Upper lobe of left lung (tissue), 6 donors: ENCODE measurements around the gene OR2L5. TPM values are rescaled to one million over a fixed set of nuclear protein-coding genes. Genes with fewer than 3 reads are reported as not detected.

Experiments used
- ATAC-seq, 2 donors: fragments of 200-7000 bp; cut with Tn5 transposase; one replicate each; pipeline ENCODE4 v1.9.1; 2022; ENCODE audit warnings: mild to moderate bottlenecking in 2 of 2, moderate library complexity in 2 of 2; ENCODE audit not compliant: low FRiP score in 2 of 2
- DNase-seq, 2 donors: peaks; one replicate each; pipeline ENCODE4 v3.0.0-alpha.2; 2019 to 2020
- H3K27ac ChIP-seq, 4 donors: fragments of 200-600 bp; sonication (generic); one replicate each; pipeline ENCODE4 v1.5.1; 2016 to 2019
- H3K27me3 ChIP-seq, 4 donors: fragments of 200-600 bp; sonication (generic); one replicate each; pipeline ENCODE4 v1.5.1; 2017 to 2019
- H3K36me3 ChIP-seq, 4 donors: fragments of 200-600 bp; sonication (generic); one replicate each; pipeline ENCODE4 v1.5.1; 2016 to 2019
- H3K4me1 ChIP-seq, 4 donors: fragments of 200-600 bp; sonication (generic); one replicate each; pipeline ENCODE4 v1.5.1; 2018 to 2019
- H3K4me3 ChIP-seq, 4 donors: fragments of 200-600 bp; sonication (generic); one replicate each; pipeline ENCODE4 v1.5.1; 2017 to 2019; ENCODE audit warnings: mild to moderate bottlenecking in 2 of 4, moderate library complexity in 1 of 4
- H3K9me3 ChIP-seq, 4 donors: fragments of 200-600 bp; sonication (generic); one replicate each; pipeline ENCODE4 v1.5.1; 2018 to 2019
- CTCF ChIP-seq, 6 experiments: fragments of 450-650 bp in 4 of 6; fragments of 200-600 bp in 2 of 6; sonication (generic) in 2 of 6; IDR thresholded peaks; one replicate each; pipeline ENCODE4 v1.5.1; 2016 to 2019; ENCODE audit warnings: antibody characterized with exemption in 6 of 6
- EP300 ChIP-seq, 4 donors: sonication (generic); formaldehyde crosslinking; IDR thresholded peaks; one replicate each; pipeline ENCODE4 v1.5.1; 2017; ENCODE audit warnings: antibody characterized with exemption in 4 of 4, control low read depth in 2 of 4
- POLR2A ChIP-seq, 4 donors: fragments of 450-650 bp; IDR thresholded peaks; one replicate each; pipeline ENCODE4 v1.5.1; 2016 to 2017; ENCODE audit warnings: antibody characterized with exemption in 4 of 4, mild to moderate bottlenecking in 2 of 4
- POLR2AphosphoS5 ChIP-seq, 2 donors: sonication (generic); formaldehyde crosslinking; IDR thresholded peaks; one replicate each; pipeline ENCODE4 v1.5.1; 2017; ENCODE audit warnings: antibody characterized with exemption in 2 of 2
- WGBS, 2 donors: methylation state at CpG; one replicate each; pipeline ENCODE4 v1.1.5; 2017 to 2018; 5-methylcytosine and 5-hydroxymethylcytosine counted together
- total RNA-seq, 6 donors: library from RNA; depleted of rRNA in 4 of 6; stranded (reverse); fragments of >200 nt in 4 of 6; gene quantifications; one replicate each; pipeline versions ENCODE4 v1.1.0 to v1.2.1, GENCODE V29; 2016 to 2021
- donor health status: DM: no; HTN: no; CAD: no; lungs with moderate emphysema.
- donor health status: DM: no; HTN: yes; CAD: no; lungs with severe emphysema.

Gene OR2L5
- total RNA-seq, 6 donors from 2014 or later, result not detected

DNA sequence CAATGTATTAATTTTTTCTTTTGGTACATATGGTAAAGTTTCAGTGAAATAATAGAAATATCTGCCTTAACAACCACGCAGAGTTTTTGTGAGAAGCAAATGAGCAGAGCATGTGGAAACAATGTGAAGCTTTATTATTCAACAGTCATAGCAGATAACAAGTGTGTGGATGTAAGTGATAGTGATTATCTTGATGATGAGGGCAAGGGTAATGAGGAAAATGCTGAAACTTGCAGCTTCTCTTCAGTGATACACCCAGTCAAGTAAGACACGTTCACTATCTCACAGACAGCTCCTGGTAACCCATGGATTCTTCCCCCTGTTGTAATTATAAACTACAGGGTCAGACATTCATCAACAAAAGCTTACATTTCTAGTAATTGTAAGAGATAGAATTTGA, 14.6 kb upstream of the OR2L5 start:
- WGBS, 2 donors, result 45 to 51% methylated on average over 2 of the region's 2 CpGs

GRCh38 chr1:248000169-248000568, 13.3 kb upstream of the OR2L5 start:
- no peak for TF ChIP-seq POLR2A (IDR thresholded peaks at IDR 0.05)
- no peak for TF ChIP-seq POLR2AphosphoS5 (IDR thresholded peaks at IDR 0.05)
- TF ChIP-seq CTCF (IDR thresholded peaks at IDR 0.05), result no peak
- TF ChIP-seq EP300 (IDR thresholded peaks at IDR 0.05), result no peak
- no peak for DNase-seq
- H3K4me1 ChIP-seq, result no peaks in the 10 kb centered on the region
- H3K27ac ChIP-seq, result no peak overlapping the region
- ATAC-seq, result no peak
- no peaks in the 10 kb centered on the region for H3K36me3 ChIP-seq
- no peaks in the 10 kb centered on the region for H3K27me3 ChIP-seq
- WGBS, 2 donors, result 91 to 93% methylated on average over 1 of the region's 1 CpG
- H3K4me3 ChIP-seq, result no peak overlapping the region
- no peaks in the 10 kb centered on the region for H3K9me3 ChIP-seq

More for the DNA sequence above, 14.6 kb upstream of the OR2L5 start:
- Histone ChIP-seq H3K27ac (no peak overlapping the region), H3K4me1 (no peaks in the 10 kb centered on the region), H3K27me3 (no peaks in the 10 kb centered on the region), H3K4me3 (no peak overlapping the region), H3K36me3 (no peaks in the 10 kb centered on the region), H3K9me3 (no peaks in the 10 kb centered on the region)
- ATAC-seq (no peak), DNase-seq (no peak)
- TF ChIP-seq POLR2AphosphoS5 (IDR thresholded peaks at IDR 0.05) (no peak), POLR2A (IDR thresholded peaks at IDR 0.05) (no peak), EP300 (IDR thresholded peaks at IDR 0.05) (no peak), CTCF (IDR thresholded peaks at IDR 0.05) (no peak)

DNA sequence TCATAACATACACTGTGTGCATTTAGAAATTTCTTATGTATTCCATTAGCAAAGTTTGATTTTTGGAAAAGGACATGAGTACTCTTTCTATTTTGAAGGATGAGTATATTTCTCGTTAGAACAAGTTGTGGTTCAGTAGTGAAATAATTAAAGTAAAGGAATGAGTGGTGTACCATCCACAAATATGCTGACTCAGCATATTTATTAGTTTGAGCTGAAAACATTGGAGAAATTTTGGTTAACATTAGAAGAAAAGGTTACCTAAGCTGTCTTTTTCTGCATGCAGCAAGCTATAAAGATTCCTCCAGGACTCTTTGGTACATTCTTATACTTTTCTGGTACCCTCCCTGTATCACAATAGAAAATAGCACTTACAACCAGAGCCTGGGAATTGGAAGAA, 5.7 kb upstream of the OR2L5 start:
- no peaks in the 10 kb centered on the region for H3K27me3 ChIP-seq
- no peak for DNase-seq
- H3K4me3 ChIP-seq, result no peak overlapping the region
- no peaks in the 10 kb centered on the region for H3K36me3 ChIP-seq
- H3K27ac ChIP-seq, result no peak overlapping the region
- ATAC-seq, result no peak
- H3K9me3 ChIP-seq, result peaks cover 3 to 19% (median 6%) of the 10 kb centered on the region in 4 donors
- TF ChIP-seq CTCF (IDR thresholded peaks at IDR 0.05) (no peak), POLR2A (IDR thresholded peaks at IDR 0.05) (no peak), EP300 (IDR thresholded peaks at IDR 0.05) (no peak), POLR2AphosphoS5 (IDR thresholded peaks at IDR 0.05) (no peak)
- 49 to 63% methylated on average over 1 of the region's 1 CpG for WGBS, 2 donors
- no peaks in the 10 kb centered on the region for H3K4me1 ChIP-seq

GRCh38 chr1:248009681-248010080, 3.8 kb upstream of the OR2L5 start:
- 82 to 87% methylated on average over 3 of the region's 3 CpGs for WGBS, 2 donors
- Histone ChIP-seq H3K27ac (no peak overlapping the region), H3K9me3 (peaks cover 3 to 19% (median 6%) of the 10 kb centered on the region in 4 donors), H3K4me3 (no peak overlapping the region), H3K36me3 (no peaks in the 10 kb centered on the region), H3K27me3 (no peaks in the 10 kb centered on the region), H3K4me1 (no peaks in the 10 kb centered on the region)
- TF ChIP-seq POLR2A (IDR thresholded peaks at IDR 0.05) (no peak), EP300 (IDR thresholded peaks at IDR 0.05) (no peak), POLR2AphosphoS5 (IDR thresholded peaks at IDR 0.05) (no peak), CTCF (IDR thresholded peaks at IDR 0.05) (no peak)
- ATAC-seq (no peak), DNase-seq (no peak)

DNA sequence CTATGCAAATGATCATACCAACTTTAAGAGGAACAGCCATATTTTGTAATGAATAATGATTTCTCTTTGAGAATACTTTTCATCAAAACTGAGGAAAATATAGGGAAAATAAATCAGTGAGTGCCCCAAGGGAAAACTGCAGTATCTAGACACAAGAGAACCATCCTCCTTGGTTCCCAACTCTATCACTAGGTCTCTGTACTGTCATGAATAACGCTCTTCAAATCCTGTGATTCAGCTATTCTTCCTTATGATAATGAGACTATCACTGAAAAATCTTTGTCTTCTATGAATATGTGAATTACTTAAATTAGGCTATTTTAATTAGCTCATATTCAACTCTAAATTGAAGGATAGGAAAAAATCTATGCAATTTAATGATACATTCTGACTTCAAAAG, 2.3 kb downstream of the OR2L5 start:
- Histone ChIP-seq H3K4me3 (no peak overlapping the region), H3K27me3 (no peaks in the 10 kb centered on the region), H3K4me1 (no peaks in the 10 kb centered on the region), H3K27ac (no peak overlapping the region), H3K36me3 (no peaks in the 10 kb centered on the region), H3K9me3 (peaks cover 0 to 10% (median 3%) of the 10 kb centered on the region in 4 donors)
- DNase-seq (no peak), ATAC-seq (no peak)
- TF ChIP-seq CTCF (IDR thresholded peaks at IDR 0.05), result no peak
- 81 to 82% methylated on average over 1 of the region's 1 CpG for WGBS, 2 donors
